Measurements from ENCODE around the gene ANXA6. TPM values are rescaled to one million over a fixed set of nuclear protein-coding genes. Genes with fewer than 3 reads are reported as not detected.

The ANXA6 gene
- total and polyA plus RNA-seq, 9 of the 15 experiments (the other 6 are each of a cell fraction or from before 2014, with no cell fraction given): 0.70 to 13.2 (median 8.3) TPM

- no peak for TF ChIP-seq GABPA (tag; conservative IDR thresholded peaks at IDR 0.05; ENCODE audit: low read depth)
- TF ChIP-seq, protein P1, sequence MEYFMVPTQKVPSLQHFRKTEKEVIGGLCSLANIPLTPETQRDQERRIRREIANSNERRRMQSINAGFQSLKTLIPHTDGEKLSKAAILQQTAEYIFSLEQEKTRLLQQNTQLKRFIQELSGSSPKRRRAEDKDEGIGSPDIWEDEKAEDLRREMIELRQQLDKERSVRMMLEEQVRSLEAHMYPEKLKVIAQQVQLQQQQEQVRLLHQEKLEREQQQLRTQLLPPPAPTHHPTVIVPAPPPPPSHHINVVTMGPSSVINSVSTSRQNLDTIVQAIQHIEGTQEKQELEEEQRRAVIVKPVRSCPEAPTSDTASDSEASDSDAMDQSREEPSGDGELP (CRISPR knock-in tag; IDR thresholded peaks at IDR 0.05; ENCODE audit: borderline replicate concordance): 0 out of 2 replicates have a peak, but pooled peaks have one; percentile 17
- no peak for TF ChIP-seq ZBTB8A (IDR thresholded peaks at IDR 0.05; ENCODE audit: partially characterized antibody)
- no peak for TF ChIP-seq ZNF57 (CRISPR knock-in tag; IDR thresholded peaks at IDR 0.05)
- TF ChIP-seq CREB3L1 (IDR thresholded peaks at IDR 0.05; ENCODE audit: borderline replicate concordance, low read depth): no peak
- TF ChIP-seq HEY1 (CRISPR knock-in tag; IDR thresholded peaks at IDR 0.05; ENCODE audit: borderline replicate concordance): no peak
- TF ChIP-seq HMBOX1 (IDR thresholded peaks at IDR 0.05): no peak
- TF ChIP-seq OTX1 (CRISPR knock-in tag; IDR thresholded peaks at IDR 0.05): no peak
- TF ChIP-seq, protein P2, sequence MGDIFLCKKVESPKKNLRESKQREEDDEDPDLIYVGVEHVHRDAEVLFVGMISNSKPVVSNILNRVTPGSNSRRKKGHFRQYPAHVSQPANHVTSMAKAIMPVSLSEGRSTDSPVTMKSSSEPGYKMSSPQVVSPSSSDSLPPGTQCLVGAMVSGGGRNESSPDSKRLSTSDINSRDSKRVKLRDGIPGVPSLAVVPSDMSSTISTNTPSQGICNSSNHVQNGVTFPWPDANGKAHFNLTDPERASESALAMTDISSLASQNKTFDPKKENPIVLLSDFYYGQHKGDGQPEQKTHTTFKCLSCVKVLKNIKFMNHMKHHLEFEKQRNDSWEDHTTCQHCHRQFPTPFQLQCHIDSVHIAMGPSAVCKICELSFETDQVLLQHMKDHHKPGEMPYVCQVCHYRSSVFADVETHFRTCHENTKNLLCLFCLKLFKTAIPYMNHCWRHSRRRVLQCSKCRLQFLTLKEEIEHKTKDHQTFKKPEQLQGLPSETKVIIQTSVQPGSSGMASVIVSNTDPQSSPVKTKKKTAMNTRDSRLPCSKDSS (IDR thresholded peaks at IDR 0.05; ENCODE audit: low read depth, partially characterized antibody): no peak
- TF ChIP-seq, protein P3, sequence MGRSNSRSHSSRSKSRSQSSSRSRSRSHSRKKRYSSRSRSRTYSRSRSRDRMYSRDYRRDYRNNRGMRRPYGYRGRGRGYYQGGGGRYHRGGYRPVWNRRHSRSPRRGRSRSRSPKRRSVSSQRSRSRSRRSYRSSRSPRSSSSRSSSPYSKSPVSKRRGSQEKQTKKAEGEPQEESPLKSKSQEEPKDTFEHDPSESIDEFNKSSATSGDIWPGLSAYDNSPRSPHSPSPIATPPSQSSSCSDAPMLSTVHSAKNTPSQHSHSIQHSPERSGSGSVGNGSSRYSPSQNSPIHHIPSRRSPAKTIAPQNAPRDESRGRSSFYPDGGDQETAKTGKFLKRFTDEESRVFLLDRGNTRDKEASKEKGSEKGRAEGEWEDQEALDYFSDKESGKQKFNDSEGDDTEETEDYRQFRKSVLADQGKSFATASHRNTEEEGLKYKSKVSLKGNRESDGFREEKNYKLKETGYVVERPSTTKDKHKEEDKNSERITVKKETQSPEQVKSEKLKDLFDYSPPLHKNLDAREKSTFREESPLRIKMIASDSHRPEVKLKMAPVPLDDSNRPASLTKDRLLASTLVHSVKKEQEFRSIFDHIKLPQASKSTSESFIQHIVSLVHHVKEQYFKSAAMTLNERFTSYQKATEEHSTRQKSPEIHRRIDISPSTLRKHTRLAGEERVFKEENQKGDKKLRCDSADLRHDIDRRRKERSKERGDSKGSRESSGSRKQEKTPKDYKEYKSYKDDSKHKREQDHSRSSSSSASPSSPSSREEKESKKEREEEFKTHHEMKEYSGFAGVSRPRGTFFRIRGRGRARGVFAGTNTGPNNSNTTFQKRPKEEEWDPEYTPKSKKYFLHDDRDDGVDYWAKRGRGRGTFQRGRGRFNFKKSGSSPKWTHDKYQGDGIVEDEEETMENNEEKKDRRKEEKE (IDR thresholded peaks at IDR 0.05; ENCODE audit: borderline replicate concordance in 1 of 2, control insufficient read depth in 1 of 2, low read depth in 2 of 2, low read length in 1 of 2): no peak
- TF ChIP-seq ZNF253 (CRISPR knock-in tag; conservative IDR thresholded peaks at IDR 0.05): no peak
- TF ChIP-seq TRIM25 (IDR thresholded peaks at IDR 0.05; ENCODE audit: borderline replicate concordance): no peak
- no peak for TF ChIP-seq EHMT2 (IDR thresholded peaks at IDR 0.05)
- TF ChIP-seq U2AF1 (optimal IDR thresholded peaks at IDR 0.05; ENCODE audit: low read depth, low read length): no peak
- TF ChIP-seq NONO (IDR thresholded peaks at IDR 0.05; ENCODE audit: low read depth in 2 of 2, low read length in 1 of 2): no peak
- peak; percentile 95 for TF ChIP-seq MAFG (tag; conservative IDR thresholded peaks at IDR 0.05)
Measured at GRCh38 chr5:151063142-151063989, 94.2 kb downstream of the ANXA6 start (continued).
